Spleen (tissue), 7 donors: ENCODE data around the gene KIF1C.

Experiments used
- CTCF ChIP-seq, 11 experiments: fragments of 200-600 bp in 7 of 11; fragments of 450-650 bp in 4 of 11; sonication (generic) in 4 of 11; IDR thresholded peaks in 8 of 11; conservative IDR thresholded peaks in 3 of 11; 1 replicate in 7 of 11; 2 replicates in 4 of 11; pipeline versions ENCODE4 v1.4.0 to v1.8.0; 2016 to 2021; ENCODE audit warnings: antibody characterized with exemption in 11 of 11, inconsistent platforms in 4 of 11, mild to moderate bottlenecking in 1 of 11
- POLR2A ChIP-seq, 3 donors: fragments of 450-650 bp; IDR thresholded peaks; one replicate each; pipeline ENCODE4 v1.5.1; 2017; ENCODE audit warnings: antibody characterized with exemption in 3 of 3, mild to moderate bottlenecking in 1 of 3
- POLR2AphosphoS5 ChIP-seq, 3 donors: sonication (generic); formaldehyde crosslinking; IDR thresholded peaks; one replicate each; pipeline ENCODE4 v1.5.1; 2017; ENCODE audit warnings: antibody characterized with exemption in 3 of 3
- donor health status: DM: no; HTN: no; CAD: no; lungs with moderate emphysema.
- donor health status: DM: no; HTN: no; CAD: no.
- donor health status: DM: no; HTN: no; CAD: no.

- no peak for TF ChIP-seq POLR2A (IDR thresholded peaks at IDR 0.05)
- no peak for TF ChIP-seq CTCF (IDR thresholded peaks at IDR 0.05 in 8 of 11, conservative IDR thresholded peaks at IDR 0.05 in 3 of 11)
- no peak for TF ChIP-seq POLR2AphosphoS5 (IDR thresholded peaks at IDR 0.05)
Measured at GRCh38 chr17:5069724-5070123, 72.0 kb downstream of the KIF1C start.
